ENCODE data around the gene DIS3L2. TPM values are rescaled to one million over a fixed set of nuclear protein-coding genes. Genes with fewer than 3 reads are reported as not detected.

DIS3L2 gene
- total RNA-seq, 1 experiment from 2014 or later = 32.6 TPM

DNA sequence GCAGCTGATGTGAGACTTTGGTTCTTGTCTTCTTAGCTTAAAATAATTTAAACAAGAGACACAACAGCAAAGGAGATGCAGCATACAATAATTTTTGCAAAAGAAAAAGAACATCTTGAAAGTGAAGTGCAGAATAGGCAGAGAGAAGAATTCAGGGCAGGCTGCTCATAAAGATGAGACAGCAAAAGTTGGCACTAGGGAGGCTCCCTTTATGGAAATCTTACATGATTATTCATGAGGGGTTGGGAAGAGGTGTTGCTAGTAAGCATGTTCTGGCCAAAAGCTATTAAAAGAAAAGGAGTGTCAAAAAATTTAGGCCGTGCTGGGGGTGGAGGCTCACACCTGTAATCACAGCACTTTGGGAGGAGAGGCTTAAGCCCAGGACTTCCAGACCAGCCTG, 412.8 kb downstream of the DIS3L2 start:
- TF ChIP-seq, protein P1, sequence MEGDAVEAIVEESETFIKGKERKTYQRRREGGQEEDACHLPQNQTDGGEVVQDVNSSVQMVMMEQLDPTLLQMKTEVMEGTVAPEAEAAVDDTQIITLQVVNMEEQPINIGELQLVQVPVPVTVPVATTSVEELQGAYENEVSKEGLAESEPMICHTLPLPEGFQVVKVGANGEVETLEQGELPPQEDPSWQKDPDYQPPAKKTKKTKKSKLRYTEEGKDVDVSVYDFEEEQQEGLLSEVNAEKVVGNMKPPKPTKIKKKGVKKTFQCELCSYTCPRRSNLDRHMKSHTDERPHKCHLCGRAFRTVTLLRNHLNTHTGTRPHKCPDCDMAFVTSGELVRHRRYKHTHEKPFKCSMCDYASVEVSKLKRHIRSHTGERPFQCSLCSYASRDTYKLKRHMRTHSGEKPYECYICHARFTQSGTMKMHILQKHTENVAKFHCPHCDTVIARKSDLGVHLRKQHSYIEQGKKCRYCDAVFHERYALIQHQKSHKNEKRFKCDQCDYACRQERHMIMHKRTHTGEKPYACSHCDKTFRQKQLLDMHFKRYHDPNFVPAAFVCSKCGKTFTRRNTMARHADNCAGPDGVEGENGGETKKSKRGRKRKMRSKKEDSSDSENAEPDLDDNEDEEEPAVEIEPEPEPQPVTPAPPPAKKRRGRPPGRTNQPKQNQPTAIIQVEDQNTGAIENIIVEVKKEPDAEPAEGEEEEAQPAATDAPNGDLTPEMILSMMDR (IDR thresholded peaks at IDR 0.05; ENCODE audit: unreplicated experiment) = no peak
- intact Hi-C loops (cut with micrococcal nuclease) = loop anchor here (5.0 kb wide), 1 partner anchor 68 kb away; no protein-coding TSS in a partner anchor
- Mint-ChIP-seq H3K27ac (ENCODE audit: low read depth, unreplicated experiment) (no peak overlapping the region), H3K4me1 (ENCODE audit: insufficient read depth, unreplicated experiment) (peaks cover 6% of the 10 kb centered on the region), H3K4me3 (ENCODE audit: unreplicated experiment) (no peak overlapping the region), H3K27me3 (ENCODE audit: insufficient read depth, unreplicated experiment) (no peaks in the 10 kb centered on the region), H3K36me3 (ENCODE audit: insufficient read depth, unreplicated experiment) (no peaks in the 10 kb centered on the region), H3K9me3 (ENCODE audit: unreplicated experiment) (no peaks in the 10 kb centered on the region)
- BruUV-seq (replicated peaks) = no TSS peak
- ChIA-PET CTCF (interaction anchor here (1.0 to 2.3 kb wide), 3 partner anchors 12 to 521 kb away, joined by 3 to 7 read pairs (median 5); no protein-coding TSS in a partner anchor), POLR2A (interaction anchor here (1.2 kb wide), 1 partner anchor 25 kb away, joined by 3 read pairs; no protein-coding TSS in a partner anchor)
- DNase-seq (ENCODE audit: unreplicated experiment) = no peak

DNA sequence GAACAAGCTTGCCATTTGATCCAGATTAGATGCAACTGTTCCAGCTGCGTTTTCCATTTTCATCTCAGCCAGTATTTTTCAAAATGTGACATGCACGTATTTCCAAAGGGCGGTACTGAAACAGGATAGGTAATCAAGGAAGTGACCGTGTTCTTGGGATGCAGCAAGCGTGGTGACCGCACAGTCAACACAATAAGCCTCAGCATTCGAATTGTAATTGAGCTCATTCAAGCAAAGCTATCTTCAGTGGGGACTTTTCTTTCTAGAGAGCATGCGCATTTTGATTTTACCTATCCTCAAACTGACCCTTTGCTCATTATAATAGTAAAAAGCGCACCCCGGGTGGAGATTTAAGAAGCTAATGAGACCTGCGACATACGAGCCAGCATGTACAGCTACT, 413.7 kb downstream of the DIS3L2 start:
- BruUV-seq (replicated peaks) = no TSS peak
- Mint-ChIP-seq H3K9me3 (ENCODE audit: unreplicated experiment) (no peaks in the 10 kb centered on the region), H3K27me3 (ENCODE audit: insufficient read depth, unreplicated experiment) (no peaks in the 10 kb centered on the region), H3K36me3 (ENCODE audit: insufficient read depth, unreplicated experiment) (no peaks in the 10 kb centered on the region), H3K4me3 (ENCODE audit: unreplicated experiment) (no peak overlapping the region), H3K27ac (ENCODE audit: low read depth, unreplicated experiment) (no peak overlapping the region), H3K4me1 (ENCODE audit: insufficient read depth, unreplicated experiment) (peaks cover 6% of the 10 kb centered on the region)
- no peak for DNase-seq (ENCODE audit: unreplicated experiment)
- TF ChIP-seq, protein P1 (IDR thresholded peaks at IDR 0.05; ENCODE audit: unreplicated experiment) = no peak
- ChIA-PET POLR2A (no interaction called here), CTCF (interaction anchor here (1.4 kb wide), 1 partner anchor 522 kb away, joined by 5 read pairs; no protein-coding TSS in a partner anchor)
- intact Hi-C loops (cut with micrococcal nuclease) = no loop called here

DNA sequence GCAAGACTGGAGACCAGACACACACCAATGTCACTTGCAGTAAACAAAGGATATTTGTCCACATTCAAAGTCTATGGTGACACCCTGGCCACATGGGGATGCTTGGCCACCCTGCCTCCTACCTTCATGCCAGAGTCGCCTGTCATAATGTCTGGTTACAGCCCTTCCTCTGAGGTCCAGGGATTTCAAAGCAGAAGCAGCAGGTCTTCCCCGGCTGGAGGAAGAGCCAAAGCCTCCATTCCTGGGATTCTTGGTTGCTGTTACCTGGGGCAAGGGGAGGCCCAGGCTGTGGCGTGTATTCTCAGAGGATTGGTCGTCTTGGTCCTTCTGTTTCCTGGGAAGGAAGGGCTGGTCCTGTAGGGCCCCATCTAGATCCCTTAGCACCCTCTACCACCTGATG, 414.7 kb downstream of the DIS3L2 start:
- POLR2A ChIA-PET = no interaction called here

DNA sequence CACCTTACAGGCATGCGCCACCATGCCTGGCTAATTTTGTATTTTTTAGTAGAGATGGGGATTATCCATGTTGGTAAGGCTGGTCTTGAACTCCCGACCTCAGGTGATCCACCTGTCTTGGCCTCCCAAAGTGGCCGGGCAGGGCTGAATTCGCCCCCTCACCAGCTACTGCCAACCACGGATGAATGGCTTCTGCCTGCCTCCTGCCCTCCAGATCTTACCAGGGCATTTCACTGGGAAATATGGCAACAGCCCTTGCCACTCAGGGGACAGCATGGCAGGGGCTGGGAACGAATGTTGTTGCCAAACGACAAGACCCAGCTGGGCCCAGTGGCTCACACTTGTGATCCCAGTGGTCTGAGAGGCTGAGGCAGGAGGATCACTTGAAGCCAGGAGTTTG, 415.2 kb downstream of the DIS3L2 start:
- no peak overlapping the region for H3K4me3 Mint-ChIP-seq (ENCODE audit: unreplicated experiment)
- TF ChIP-seq, protein P1 (IDR thresholded peaks at IDR 0.05; ENCODE audit: unreplicated experiment) = no peak

More for the DNA sequence above, 414.7 kb downstream of the DIS3L2 start:
- no peak for DNase-seq (ENCODE audit: unreplicated experiment)
- H3K27ac Mint-ChIP-seq (ENCODE audit: low read depth, unreplicated experiment) = no peak overlapping the region
- intact Hi-C loops (cut with micrococcal nuclease) = no loop called here
- TF ChIP-seq, protein P1 (IDR thresholded peaks at IDR 0.05; ENCODE audit: unreplicated experiment) = no peak
- peaks cover 6% of the 10 kb centered on the region for H3K4me1 Mint-ChIP-seq (ENCODE audit: insufficient read depth, unreplicated experiment)
- H3K9me3 Mint-ChIP-seq (ENCODE audit: unreplicated experiment) = no peaks in the 10 kb centered on the region
- no peaks in the 10 kb centered on the region for H3K27me3 Mint-ChIP-seq (ENCODE audit: insufficient read depth, unreplicated experiment)
- CTCF ChIA-PET = interaction anchor here (0.7 to 1.1 kb wide), 2 partner anchors 50 to 161 kb away, joined by 3 read pairs; no protein-coding TSS in a partner anchor
- BruUV-seq (replicated peaks) = no TSS peak
- H3K36me3 Mint-ChIP-seq (ENCODE audit: insufficient read depth, unreplicated experiment) = no peaks in the 10 kb centered on the region
- no peak overlapping the region for H3K4me3 Mint-ChIP-seq (ENCODE audit: unreplicated experiment)

More for the DNA sequence above, 415.2 kb downstream of the DIS3L2 start:
- no peak for DNase-seq (ENCODE audit: unreplicated experiment)
- ChIA-PET CTCF (interaction anchor here (1.1 kb wide), 1 partner anchor 50 kb away, joined by 3 read pairs; no protein-coding TSS in a partner anchor), POLR2A (no interaction called here)
- intact Hi-C loops (cut with micrococcal nuclease) = no loop called here
- H3K9me3 Mint-ChIP-seq (ENCODE audit: unreplicated experiment) = no peaks in the 10 kb centered on the region
- no TSS peak for BruUV-seq (replicated peaks)
- no peak overlapping the region for H3K27ac Mint-ChIP-seq (ENCODE audit: low read depth, unreplicated experiment)
- H3K36me3 Mint-ChIP-seq (ENCODE audit: insufficient read depth, unreplicated experiment) = no peaks in the 10 kb centered on the region
- H3K27me3 Mint-ChIP-seq (ENCODE audit: insufficient read depth, unreplicated experiment) = no peaks in the 10 kb centered on the region
- peaks cover 6% of the 10 kb centered on the region for H3K4me1 Mint-ChIP-seq (ENCODE audit: insufficient read depth, unreplicated experiment)
